Measurements from ENCODE around the gene PAGE2B.
"Not testable (repeated sequence)": the region's sequence is repeated elsewhere in the genome, so short reads cannot be mapped to it uniquely, and the experiment has no call there.

Gene PAGE2B

GRCh38 chrX:55109306-55109705 is 34.5 kb downstream of the PAGE2B start:
- DNase-seq (ENCODE audit: low spot score) = no peak

- no peak for DNase-seq (ENCODE audit: low spot score)
Measured at GRCh38 chrX:55111578-55112254, 36.9 kb downstream of the PAGE2B start.

GRCh38 chrX:55116589-55116988 is 41.8 kb downstream of the PAGE2B start:
- DNase-seq (ENCODE audit: low spot score) = not testable (repeated sequence)

- DNase-seq (ENCODE audit: low spot score) = no peak
Measured at GRCh38 chrX:55118574-55118973, 43.7 kb downstream of the PAGE2B start.

DNA sequence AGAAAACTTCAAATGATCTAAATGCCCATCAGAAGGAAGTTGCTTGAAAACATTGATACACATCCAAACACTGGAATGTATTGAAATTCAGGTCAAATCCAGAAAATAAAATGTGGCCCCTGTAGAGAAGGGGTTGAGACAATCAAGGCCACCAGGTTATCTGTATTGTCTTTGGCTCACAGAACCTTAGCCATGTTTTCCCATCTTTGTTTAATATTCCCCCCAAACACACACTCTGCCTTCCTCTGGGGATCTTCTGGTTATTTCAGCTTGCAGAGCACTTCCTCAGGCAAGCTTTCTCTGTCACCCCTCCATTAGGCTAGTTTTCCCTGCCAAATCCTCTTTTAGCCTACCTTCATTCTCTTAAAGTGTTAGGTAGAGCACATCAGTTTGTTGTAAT is 44.4 kb downstream of the PAGE2B start:
- no peak for DNase-seq (ENCODE audit: low spot score)

DNA sequence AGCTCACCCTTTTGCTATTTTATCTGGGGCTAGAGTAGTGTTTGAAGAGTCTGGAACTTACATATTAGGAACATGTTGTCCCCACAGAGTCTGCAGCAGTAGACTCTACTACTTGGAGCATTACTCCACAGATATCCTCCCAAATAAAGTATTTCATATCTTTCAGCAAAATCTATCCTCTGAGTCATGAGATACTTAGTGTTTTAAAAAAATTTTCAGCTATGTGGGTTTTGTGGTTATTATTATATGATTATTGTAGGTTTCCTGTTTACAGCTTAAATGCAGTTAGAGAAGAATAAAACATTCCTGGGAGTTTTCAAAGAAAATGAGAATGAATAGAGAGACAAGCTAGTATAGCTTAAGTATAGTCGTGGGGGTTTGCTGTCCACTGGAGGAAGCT is 44.9 kb downstream of the PAGE2B start:
- DNase-seq (ENCODE audit: low spot score) = no peak

- DNase-seq (ENCODE audit: low spot score) = no peak
Measured at GRCh38 chrX:55120761-55121358, 46.0 kb downstream of the PAGE2B start.

DNA sequence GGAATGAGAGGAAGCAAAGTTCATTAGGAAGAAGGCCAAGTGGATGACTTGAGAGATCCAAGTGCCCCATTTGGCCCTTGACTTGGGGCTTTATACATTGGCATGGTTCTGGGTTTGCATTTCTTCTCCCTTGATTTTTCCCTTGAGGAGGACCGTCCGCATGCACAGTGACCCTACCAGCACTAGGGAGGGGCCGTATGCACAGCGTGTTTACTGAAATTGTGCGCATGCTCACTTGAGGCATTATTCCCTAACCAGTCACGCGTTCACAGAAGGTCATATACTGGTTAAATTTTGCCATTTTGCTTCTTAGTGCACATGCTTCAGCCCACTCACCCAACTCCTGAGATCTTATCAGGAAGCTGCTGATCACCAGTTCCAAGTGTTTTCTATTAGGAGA is 49.1 kb downstream of the PAGE2B start:
- DNase-seq (ENCODE audit: low spot score) = no peak

DNA sequence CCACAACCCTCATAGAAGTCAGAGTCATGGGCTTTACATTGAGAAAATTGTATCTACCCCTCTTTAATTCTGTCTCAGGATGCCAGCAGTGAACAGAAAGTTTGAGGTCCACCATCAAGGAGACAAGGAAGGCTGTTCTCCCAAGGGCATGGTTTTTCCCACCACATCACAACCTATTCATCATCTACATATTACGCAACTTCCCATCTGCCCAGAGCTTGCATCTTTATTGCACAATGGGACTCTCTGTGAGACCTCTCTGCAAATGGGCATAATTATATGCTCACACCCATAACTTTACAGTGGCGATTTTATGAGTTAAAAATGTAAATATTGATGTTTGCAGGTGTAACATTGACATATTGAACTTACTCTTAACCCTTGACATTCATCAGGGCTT is 52.9 kb downstream of the PAGE2B start:
- DNase-seq (ENCODE audit: low spot score) = no peak
